Measurements from ENCODE around the gene PPP1R9A.

- no peak for TF ChIP-seq TARDBP (IDR thresholded peaks at IDR 0.05)
- TF ChIP-seq L3MBTL2 (conservative IDR thresholded peaks at IDR 0.05), result no peak
- no peak for TF ChIP-seq NFRKB (IDR thresholded peaks at IDR 0.05)
- TF ChIP-seq BHLHE40 (IDR thresholded peaks at IDR 0.05; ENCODE audit: borderline replicate concordance), result no peak
- TF ChIP-seq ELF4 (IDR thresholded peaks at IDR 0.05), result no peak
- no peak for TF ChIP-seq ARNT (IDR thresholded peaks at IDR 0.05)
- no peak for TF ChIP-seq FOXM1 (IDR thresholded peaks at IDR 0.05; ENCODE audit: borderline replicate concordance)
- TF ChIP-seq, protein P1, sequence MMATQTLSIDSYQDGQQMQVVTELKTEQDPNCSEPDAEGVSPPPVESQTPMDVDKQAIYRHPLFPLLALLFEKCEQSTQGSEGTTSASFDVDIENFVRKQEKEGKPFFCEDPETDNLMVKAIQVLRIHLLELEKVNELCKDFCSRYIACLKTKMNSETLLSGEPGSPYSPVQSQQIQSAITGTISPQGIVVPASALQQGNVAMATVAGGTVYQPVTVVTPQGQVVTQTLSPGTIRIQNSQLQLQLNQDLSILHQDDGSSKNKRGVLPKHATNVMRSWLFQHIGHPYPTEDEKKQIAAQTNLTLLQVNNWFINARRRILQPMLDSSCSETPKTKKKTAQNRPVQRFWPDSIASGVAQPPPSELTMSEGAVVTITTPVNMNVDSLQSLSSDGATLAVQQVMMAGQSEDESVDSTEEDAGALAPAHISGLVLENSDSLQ (IDR thresholded peaks at IDR 0.05), result no peak
- no peak for TF ChIP-seq SP1 (IDR thresholded peaks at IDR 0.05)
- TF ChIP-seq FOXA1 (IDR thresholded peaks at IDR 0.05), result no peak
- no peak for TF ChIP-seq SUZ12 (IDR thresholded peaks at IDR 0.05)
- no peak for TF ChIP-seq LEF1 (IDR thresholded peaks at IDR 0.05; ENCODE audit: borderline replicate concordance)
- TF ChIP-seq CTBP1 (IDR thresholded peaks at IDR 0.05; ENCODE audit: borderline replicate concordance), result no peak
Observed at GRCh38 chr7:95295397-95295796, 388.0 kb downstream of the PPP1R9A start.

Measured in HEK293T (cell line).